HG03025 (cell line): ENCODE data around the gene AJUBA.
"Not testable (repeated sequence)": the region's sequence is repeated elsewhere in the genome, so short reads cannot be mapped to it uniquely, and the experiment has no call there.

ENCODE experiments used
- ATAC-seq: cut with Tn5 transposase; IDR thresholded peaks from one replicate; pipeline ENCODE4 v1.9.1; 2021; ENCODE audit warnings: mild to moderate bottlenecking, moderate library complexity; ENCODE audit not compliant: unreplicated experiment, low FRiP score

AJUBA gene

GRCh38 chr14:23006544-23007419, 24.4 kb upstream of the AJUBA start:
- peak; percentile 88 for ATAC-seq

GRCh38 chr14:23006188-23006534, 23.8 kb upstream of the AJUBA start:
- no peak for ATAC-seq

DNA sequence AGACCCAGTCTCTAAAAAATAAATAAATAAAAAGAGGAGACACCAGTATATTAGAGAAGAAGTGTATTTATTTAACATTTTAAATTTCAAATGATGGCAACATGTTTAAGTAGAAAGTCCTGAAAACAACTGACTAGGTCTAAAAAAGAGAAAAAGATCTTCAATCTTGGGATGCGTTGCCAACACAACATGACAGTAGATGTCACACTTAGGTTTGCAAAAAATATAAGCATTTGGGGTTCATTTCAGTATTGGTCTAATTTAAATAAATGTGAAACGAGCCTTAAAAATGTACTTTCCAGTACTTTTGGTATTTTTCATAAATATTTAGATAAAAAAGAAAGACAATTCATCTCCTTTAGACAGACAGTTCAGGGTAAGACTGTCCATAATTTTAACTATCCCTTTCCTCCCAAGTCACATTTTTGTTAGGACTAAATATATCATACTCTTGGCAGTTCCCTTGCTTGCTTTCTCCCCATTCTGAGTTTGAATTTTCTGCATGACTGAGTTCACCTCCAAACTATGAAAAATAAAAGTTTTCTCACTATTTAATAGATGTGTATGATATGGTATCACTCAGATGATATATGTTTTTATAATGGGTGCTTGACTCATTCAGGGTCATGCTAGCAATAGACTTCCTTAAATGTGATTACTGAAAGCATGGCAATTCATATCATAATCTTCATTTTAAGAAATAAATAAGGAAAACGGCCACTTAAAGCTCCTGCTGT, 23.3 kb upstream of the AJUBA start:
- no peak for ATAC-seq

DNA sequence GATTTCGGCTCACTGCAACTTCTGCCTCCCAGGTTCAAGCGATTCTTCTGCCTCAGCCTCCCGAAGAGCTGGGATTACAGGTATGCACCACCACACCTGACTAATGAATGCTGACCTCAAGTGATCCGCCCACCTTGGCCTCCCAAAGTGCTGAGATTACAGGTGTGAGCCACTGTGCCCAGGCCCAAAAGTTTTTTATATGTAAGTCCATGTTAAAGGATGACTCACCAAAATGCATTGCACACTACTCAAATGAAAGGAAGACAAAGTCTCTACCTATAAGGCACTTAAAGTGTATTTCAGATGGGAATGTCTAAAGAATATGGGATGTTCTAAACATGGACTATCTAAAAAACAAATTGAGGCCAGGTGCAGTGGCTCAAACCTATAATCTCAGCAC, 21.9 kb upstream of the AJUBA start:
- not testable (repeated sequence) for ATAC-seq

DNA sequence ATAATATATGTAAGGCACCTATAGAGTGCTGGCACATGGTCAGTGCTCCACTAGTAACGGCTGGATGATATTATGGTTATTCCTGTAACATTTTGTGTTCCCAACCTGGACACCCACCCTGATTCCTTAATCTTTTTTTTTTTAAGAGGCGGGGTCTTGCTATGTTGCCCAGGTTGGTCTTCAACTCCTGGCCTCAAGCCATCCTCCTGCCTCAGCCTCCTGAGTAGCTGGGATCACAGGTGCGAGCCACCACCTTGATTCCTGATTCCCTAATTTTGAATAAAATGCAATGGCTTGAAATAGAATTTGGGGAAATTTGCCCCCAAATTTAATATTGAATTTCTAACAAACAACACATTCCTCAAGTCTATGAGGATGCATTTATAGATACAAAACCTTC, 20.2 kb upstream of the AJUBA start:
- no peak for ATAC-seq

- ATAC-seq: no peak
Observed at GRCh38 chr14:23000860-23001259, 18.5 kb upstream of the AJUBA start.

- ATAC-seq: no peak
Observed at GRCh38 chr14:22998329-22999012, 16.1 kb upstream of the AJUBA start.

DNA sequence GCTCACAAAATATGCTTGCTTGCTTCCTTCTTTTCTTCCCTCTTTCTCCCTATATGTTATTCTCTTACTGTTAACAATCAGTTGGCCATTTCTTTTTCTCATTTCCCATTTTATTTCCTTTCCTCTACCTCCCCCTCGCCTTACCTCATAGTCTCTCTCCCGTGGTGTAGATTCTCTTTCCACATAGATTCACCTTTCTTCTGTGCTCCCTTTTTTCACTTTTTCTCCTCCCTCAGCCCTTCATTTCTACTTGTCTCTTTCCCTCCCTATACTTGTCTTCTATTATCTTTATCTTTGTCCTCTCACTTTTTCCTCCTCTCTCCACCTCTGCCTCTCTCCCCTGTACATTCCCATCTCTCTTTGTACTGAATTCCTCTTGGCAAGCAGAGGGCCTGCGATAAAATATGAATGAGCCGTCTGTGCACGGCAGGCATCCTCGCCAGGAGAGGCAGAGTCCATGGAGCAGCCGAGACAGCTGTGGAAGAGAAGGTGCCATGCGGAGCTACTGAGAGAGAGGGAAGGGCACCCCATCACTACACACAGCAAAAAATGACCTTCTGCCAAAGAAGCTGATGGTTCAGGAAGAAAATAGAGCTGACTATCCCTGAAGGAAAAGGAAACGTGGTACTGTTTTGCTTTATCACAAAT, 15.4 kb upstream of the AJUBA start:
- ATAC-seq: no peak

DNA sequence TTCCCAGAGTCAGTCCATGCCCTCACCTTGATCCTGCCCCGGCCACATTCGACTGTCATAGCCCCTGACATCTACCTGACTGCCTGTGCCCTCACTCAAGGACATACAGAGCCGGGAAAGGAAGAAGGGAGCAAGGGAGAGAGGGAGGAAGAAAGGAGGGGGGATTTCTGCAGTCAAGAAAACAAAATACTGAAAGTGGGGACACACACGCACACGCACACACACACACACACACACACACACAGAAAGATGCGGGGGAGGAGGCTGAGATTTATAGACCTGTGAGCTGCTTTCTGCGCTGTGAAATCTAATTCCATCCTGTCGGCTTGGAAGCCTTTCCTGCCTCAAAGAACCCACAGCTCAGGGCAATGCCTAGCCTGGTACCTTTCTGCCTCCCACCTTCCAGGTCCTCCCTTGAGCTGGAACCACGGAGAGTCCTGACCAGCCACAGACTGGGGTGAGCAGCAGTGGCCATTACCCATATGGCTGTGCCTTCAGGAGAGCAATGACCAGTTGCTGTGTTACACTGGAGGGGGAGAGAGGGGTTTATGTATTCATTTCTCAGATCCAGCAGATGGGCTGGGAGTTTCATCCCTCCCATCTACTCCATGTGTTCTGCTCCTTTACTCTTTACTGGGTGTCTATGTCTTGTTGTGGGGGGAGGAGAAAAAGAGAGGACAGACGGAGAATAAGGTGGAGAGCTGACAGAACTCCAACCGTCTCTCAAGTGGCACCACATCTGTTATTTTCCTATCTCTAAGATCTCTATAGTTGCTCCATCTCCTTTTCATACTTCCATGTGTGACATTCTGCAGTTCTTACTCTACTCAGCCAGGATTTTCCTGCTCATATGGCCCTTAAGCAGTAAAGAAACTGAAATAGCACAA, 14.7 kb upstream of the AJUBA start:
- no peak for ATAC-seq

GRCh38 chr14:22995889-22996625, 13.7 kb upstream of the AJUBA start:
- no peak for ATAC-seq

- ATAC-seq: no peak
Observed at GRCh38 chr14:22994762-22995275, 12.5 kb upstream of the AJUBA start.

DNA sequence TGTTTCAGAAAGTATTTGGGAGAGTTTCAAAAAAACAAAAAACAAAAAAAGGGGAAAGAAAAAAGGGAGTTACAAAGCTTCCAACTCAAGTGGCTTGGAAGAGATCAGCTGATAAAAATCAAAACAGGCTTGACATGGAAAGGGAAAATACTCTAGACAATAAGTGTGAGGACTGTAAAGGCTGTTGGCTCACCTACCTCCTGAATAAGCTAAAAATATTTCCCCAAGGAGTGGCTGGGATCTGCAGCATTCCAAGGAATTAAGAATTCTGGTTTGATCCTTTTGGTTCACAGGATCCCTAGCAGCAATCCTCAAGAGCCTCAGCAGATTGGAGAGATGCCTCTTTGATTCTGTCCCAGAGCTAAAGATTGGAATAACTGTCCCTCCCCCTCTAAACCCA, 11.2 kb upstream of the AJUBA start:
- no peak for ATAC-seq

- ATAC-seq: no peak
Observed at GRCh38 chr14:22991852-22992251, 9.5 kb upstream of the AJUBA start.

DNA sequence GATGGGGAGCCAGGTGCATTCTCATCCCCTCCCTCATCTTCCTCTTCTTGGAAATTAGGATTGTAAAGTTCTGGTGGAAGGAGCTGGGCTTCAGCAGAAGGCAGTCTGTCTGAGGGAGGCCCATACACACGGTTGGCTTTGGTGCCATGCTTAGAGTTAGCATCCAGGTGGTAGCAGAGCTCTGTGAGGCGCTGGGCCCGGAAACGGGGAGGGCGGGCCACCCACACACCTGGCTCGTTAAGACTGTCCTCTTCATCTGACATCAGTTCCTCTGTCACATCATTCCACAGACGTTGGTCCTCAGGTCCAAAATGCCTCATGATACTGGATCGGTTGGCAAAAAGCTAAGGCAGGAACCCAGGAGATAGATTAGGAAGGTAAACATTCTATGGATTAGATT, 4.9 kb upstream of the AJUBA start:
- no peak for ATAC-seq

GRCh38 chr14:22986508-22987054, 4.2 kb upstream of the AJUBA start:
- no peak for ATAC-seq

- no peak for ATAC-seq
Observed at GRCh38 chr14:22985894-22986507, 3.6 kb upstream of the AJUBA start.

DNA sequence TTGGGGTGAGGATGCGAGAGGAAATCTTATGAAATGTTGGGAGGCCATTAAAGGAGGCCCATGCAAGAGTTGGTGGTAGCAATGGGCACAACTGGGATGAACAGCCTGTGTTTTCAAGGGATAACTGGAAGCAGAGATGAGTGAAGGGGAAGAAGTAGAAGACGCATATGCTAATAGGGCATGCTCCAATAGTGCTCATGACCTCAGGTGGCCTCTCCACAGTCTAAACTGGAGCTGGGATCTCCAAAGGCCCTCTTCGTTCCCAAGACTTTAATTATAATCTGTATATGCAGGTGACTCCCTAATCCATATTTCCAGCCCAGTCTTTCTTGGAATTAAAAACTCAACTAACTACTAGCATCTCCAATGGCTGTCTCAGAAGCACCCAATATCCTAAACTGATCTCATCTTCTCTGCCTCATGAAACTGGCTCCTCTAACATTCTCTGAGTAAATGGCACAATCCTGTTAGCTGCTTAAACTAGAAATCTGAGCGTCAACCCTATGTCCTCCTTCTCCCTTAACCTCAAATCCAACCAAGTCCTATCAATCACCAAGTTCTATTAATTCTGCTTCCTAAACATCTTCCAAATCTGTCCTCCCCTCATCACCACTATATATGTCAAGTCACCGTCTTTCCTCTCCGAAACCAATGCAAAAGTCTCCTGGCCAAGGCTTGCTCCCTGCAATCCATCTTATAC, 2.8 kb upstream of the AJUBA start:
- no peak for ATAC-seq
